Upper lobe of left lung (tissue), 6 donors: ENCODE data around the gene ITGA5. TPM values are rescaled to one million over a fixed set of nuclear protein-coding genes. Genes with fewer than 3 reads are reported as not detected.

Experiments used
- ATAC-seq, 2 donors: fragments of 200-7000 bp; cut with Tn5 transposase; one replicate each; pipeline ENCODE4 v1.9.1; 2022; ENCODE audit warnings: mild to moderate bottlenecking in 2 of 2, moderate library complexity in 2 of 2; ENCODE audit not compliant: low FRiP score in 2 of 2
- DNase-seq, 2 donors: peaks; one replicate each; pipeline ENCODE4 v3.0.0-alpha.2; 2019 to 2020
- H3K27ac ChIP-seq, 4 donors: fragments of 200-600 bp; sonication (generic); one replicate each; pipeline ENCODE4 v1.5.1; 2016 to 2019
- H3K27me3 ChIP-seq, 4 donors: fragments of 200-600 bp; sonication (generic); one replicate each; pipeline ENCODE4 v1.5.1; 2017 to 2019
- H3K36me3 ChIP-seq, 4 donors: fragments of 200-600 bp; sonication (generic); one replicate each; pipeline ENCODE4 v1.5.1; 2016 to 2019
- H3K4me1 ChIP-seq, 4 donors: fragments of 200-600 bp; sonication (generic); one replicate each; pipeline ENCODE4 v1.5.1; 2018 to 2019
- H3K4me3 ChIP-seq, 4 donors: fragments of 200-600 bp; sonication (generic); one replicate each; pipeline ENCODE4 v1.5.1; 2017 to 2019; ENCODE audit warnings: mild to moderate bottlenecking in 2 of 4, moderate library complexity in 1 of 4
- H3K9me3 ChIP-seq, 4 donors: fragments of 200-600 bp; sonication (generic); one replicate each; pipeline ENCODE4 v1.5.1; 2018 to 2019
- CTCF ChIP-seq, 6 experiments: fragments of 450-650 bp in 4 of 6; fragments of 200-600 bp in 2 of 6; sonication (generic) in 2 of 6; IDR thresholded peaks; one replicate each; pipeline ENCODE4 v1.5.1; 2016 to 2019; ENCODE audit warnings: antibody characterized with exemption in 6 of 6
- EP300 ChIP-seq, 4 donors: sonication (generic); formaldehyde crosslinking; IDR thresholded peaks; one replicate each; pipeline ENCODE4 v1.5.1; 2017; ENCODE audit warnings: antibody characterized with exemption in 4 of 4, control low read depth in 2 of 4
- POLR2A ChIP-seq, 4 donors: fragments of 450-650 bp; IDR thresholded peaks; one replicate each; pipeline ENCODE4 v1.5.1; 2016 to 2017; ENCODE audit warnings: antibody characterized with exemption in 4 of 4, mild to moderate bottlenecking in 2 of 4
- POLR2AphosphoS5 ChIP-seq, 2 donors: sonication (generic); formaldehyde crosslinking; IDR thresholded peaks; one replicate each; pipeline ENCODE4 v1.5.1; 2017; ENCODE audit warnings: antibody characterized with exemption in 2 of 2
- WGBS, 2 donors: methylation state at CpG; one replicate each; pipeline ENCODE4 v1.1.5; 2017 to 2018; 5-methylcytosine and 5-hydroxymethylcytosine counted together
- total RNA-seq, 6 donors: library from RNA; depleted of rRNA in 4 of 6; stranded (reverse); fragments of >200 nt in 4 of 6; gene quantifications; one replicate each; pipeline versions ENCODE4 v1.1.0 to v1.2.1, GENCODE V29; 2016 to 2021
- donor health status: DM: no; HTN: no; CAD: no; lungs with moderate emphysema.
- donor health status: DM: no; HTN: yes; CAD: no; lungs with severe emphysema.

Gene ITGA5
- total RNA-seq, 6 donors from 2014 or later = 48.3 to 146 (median 92.6) TPM

GRCh38 chr12:54409267-54409666 is 9.8 kb downstream of the ITGA5 start:
- H3K27ac ChIP-seq = no peak overlapping the region
- H3K36me3 ChIP-seq = peaks cover 10 to 70% (median 44%) of the 10 kb centered on the region in 4 donors
- ATAC-seq (no peak), DNase-seq (no peak)
- 88 to 98% methylated on average over 7 to 8 of the region's 8 CpGs for WGBS, 2 donors
- no peak for TF ChIP-seq POLR2AphosphoS5 (IDR thresholded peaks at IDR 0.05)
- no peak for TF ChIP-seq CTCF (IDR thresholded peaks at IDR 0.05)
- TF ChIP-seq POLR2A (IDR thresholded peaks at IDR 0.05) = no peak
- no peak for TF ChIP-seq EP300 (IDR thresholded peaks at IDR 0.05)
- H3K4me1 ChIP-seq = peaks cover 36 to 44% (median 40%) of the 10 kb centered on the region in 4 donors
- no peak overlapping the region for H3K4me3 ChIP-seq
- H3K9me3 ChIP-seq = no peaks in the 10 kb centered on the region
- H3K27me3 ChIP-seq = no peaks in the 10 kb centered on the region

GRCh38 chr12:54407183-54407905 is 11.7 kb downstream of the ITGA5 start:
- Histone ChIP-seq H3K4me1 (peaks cover 17 to 25% (median 22%) of the 10 kb centered on the region in 4 donors), H3K27ac (peak overlapping the region in 3 of 4 donors; percentile 7 to 67 (median 18)), H3K27me3 (no peaks in the 10 kb centered on the region), H3K36me3 (peaks cover 10 to 90% (median 63%) of the 10 kb centered on the region in 4 donors), H3K9me3 (no peaks in the 10 kb centered on the region), H3K4me3 (no peak overlapping the region)
- TF ChIP-seq POLR2AphosphoS5 (IDR thresholded peaks at IDR 0.05) (no peak), CTCF (IDR thresholded peaks at IDR 0.05) (no peak), EP300 (IDR thresholded peaks at IDR 0.05) (no peak), POLR2A (IDR thresholded peaks at IDR 0.05) (no peak)
- 42 to 46% methylated on average over 5 of the region's 5 CpGs for WGBS, 2 donors
- ATAC-seq = peak in 1 of 2 donors; percentile 5
- no peak for DNase-seq

GRCh38 chr12:54405573-54405972 is 13.5 kb downstream of the ITGA5 start:
- no peak overlapping the region for H3K4me3 ChIP-seq
- no peaks in the 10 kb centered on the region for H3K27me3 ChIP-seq
- peaks cover 3 to 9% (median 6%) of the 10 kb centered on the region in 4 donors for H3K4me1 ChIP-seq
- no peak overlapping the region for H3K27ac ChIP-seq
- peaks cover 21 to 99% (median 81%) of the 10 kb centered on the region in 4 donors for H3K36me3 ChIP-seq
- 91 to 97% methylated on average over 7 of the region's 7 CpGs for WGBS, 2 donors
- TF ChIP-seq POLR2A (IDR thresholded peaks at IDR 0.05) (no peak), EP300 (IDR thresholded peaks at IDR 0.05) (no peak), CTCF (IDR thresholded peaks at IDR 0.05) (no peak), POLR2AphosphoS5 (IDR thresholded peaks at IDR 0.05) (no peak)
- H3K9me3 ChIP-seq = no peaks in the 10 kb centered on the region
- DNase-seq = no peak
- no peak for ATAC-seq

GRCh38 chr12:54405106-54405505 is 14.0 kb downstream of the ITGA5 start:
- TF ChIP-seq CTCF (IDR thresholded peaks at IDR 0.05) = no peak
- no peak for TF ChIP-seq EP300 (IDR thresholded peaks at IDR 0.05)
- no peak for TF ChIP-seq POLR2AphosphoS5 (IDR thresholded peaks at IDR 0.05)
- TF ChIP-seq POLR2A (IDR thresholded peaks at IDR 0.05) = no peak

More at GRCh38 chr12:54405106-54405505, 14.0 kb downstream of the ITGA5 start:
- DNase-seq = no peak
- H3K9me3 ChIP-seq = no peaks in the 10 kb centered on the region
- H3K27me3 ChIP-seq = no peaks in the 10 kb centered on the region
- 88% methylated on average over 8 to 10 of the region's 10 CpGs for whole genome bisulfite sequencing, 2 donors
- ATAC-seq = no peak
- peaks cover 21 to 99% (median 86%) of the 10 kb centered on the region in 4 donors for H3K36me3 ChIP-seq
- H3K4me3 ChIP-seq = no peak overlapping the region
- H3K4me1 ChIP-seq = peaks cover 0 to 6% (median 4%) of the 10 kb centered on the region in 4 donors
- peak overlapping the region in 2 of 4 donors; percentile 45 to 50 for H3K27ac ChIP-seq
